HG03565 (cell line): Measurements from ENCODE around the gene OR2K2.
"Not testable (repeated sequence)": the region's sequence is repeated elsewhere in the genome, so short reads cannot be mapped to it uniquely, and the experiment has no call there.

ENCODE experiments used
- ATAC-seq: cut with Tn5 transposase; IDR thresholded peaks from one replicate; pipeline ENCODE4 v1.9.1; 2021; ENCODE audit warnings: mild to moderate bottlenecking, moderate library complexity; ENCODE audit not compliant: unreplicated experiment

OR2K2 gene, protein sequence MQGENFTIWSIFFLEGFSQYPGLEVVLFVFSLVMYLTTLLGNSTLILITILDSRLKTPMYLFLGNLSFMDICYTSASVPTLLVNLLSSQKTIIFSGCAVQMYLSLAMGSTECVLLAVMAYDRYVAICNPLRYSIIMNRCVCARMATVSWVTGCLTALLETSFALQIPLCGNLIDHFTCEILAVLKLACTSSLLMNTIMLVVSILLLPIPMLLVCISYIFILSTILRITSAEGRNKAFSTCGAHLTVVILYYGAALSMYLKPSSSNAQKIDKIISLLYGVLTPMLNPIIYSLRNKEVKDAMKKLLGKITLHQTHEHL

GRCh38 chr9:111330124-111330523 lies at the start of gene OR2K2:
Gene OR2K2, minus strand, starts transcription at chr9:111330224. Its CDS starts 1,791 bp downstream, at chr9:111328433.
- ATAC-seq, result no peak

DNA sequence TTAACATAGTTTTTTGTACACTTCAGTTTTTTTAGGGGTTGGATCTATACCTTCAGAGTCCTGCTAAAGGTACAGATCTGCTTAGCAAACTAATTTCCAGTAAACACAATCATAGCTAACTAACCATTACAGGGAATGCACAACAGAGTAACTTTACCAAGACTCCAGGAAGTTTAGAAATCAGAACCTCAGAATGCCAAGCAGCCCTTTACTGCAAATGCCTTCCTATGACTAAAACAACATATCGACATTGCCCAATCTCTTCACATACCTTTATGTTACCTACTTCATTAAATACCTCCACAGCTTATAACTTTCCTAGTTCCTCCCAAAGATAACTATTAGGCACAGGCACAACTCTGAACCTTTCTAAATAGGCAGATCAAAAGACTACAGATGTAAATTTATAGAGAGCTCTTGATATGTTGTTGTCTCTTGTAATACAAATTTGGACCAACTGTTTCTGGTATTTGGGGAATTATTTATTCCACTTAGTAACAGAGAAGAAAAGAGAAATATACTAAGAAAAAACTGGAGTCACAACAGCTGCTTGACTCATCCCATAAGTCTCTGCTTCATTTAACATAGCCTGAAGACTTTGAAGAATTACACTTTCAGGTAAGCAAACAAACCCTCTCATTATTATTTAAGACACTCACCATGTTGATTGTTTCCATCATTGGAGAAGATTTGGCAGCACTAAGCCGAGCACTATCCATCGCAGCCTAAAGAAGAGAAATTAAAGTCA lies 46.0 kb upstream of the OR2K2 start:
- ATAC-seq, result no peak

DNA sequence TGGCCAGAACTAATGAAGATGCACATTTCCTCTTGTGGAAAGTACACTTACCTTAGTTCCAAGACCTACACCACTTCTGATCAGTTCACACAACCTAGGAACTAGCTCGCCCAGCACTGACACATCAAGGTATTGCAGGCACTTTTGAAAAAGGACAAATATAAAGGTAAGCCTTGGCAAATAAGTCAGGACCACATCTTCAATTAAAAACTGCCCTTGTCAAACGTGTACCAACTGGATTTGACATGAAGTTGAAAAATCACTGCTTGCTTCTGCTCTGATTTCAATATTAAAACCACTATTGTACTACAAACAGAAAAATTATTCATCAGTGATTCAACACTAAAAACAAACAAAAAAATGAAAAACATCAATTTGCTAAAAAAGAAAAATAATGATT lies 45.0 kb upstream of the OR2K2 start:
- no peak for ATAC-seq

GRCh38 chr9:111372297-111372696 lies 42.3 kb upstream of the OR2K2 start:
- no peak for ATAC-seq

- ATAC-seq, result no peak
These were observed 37.0 kb upstream of the OR2K2 start for GRCh38 chr9:111366978-111367377.

DNA sequence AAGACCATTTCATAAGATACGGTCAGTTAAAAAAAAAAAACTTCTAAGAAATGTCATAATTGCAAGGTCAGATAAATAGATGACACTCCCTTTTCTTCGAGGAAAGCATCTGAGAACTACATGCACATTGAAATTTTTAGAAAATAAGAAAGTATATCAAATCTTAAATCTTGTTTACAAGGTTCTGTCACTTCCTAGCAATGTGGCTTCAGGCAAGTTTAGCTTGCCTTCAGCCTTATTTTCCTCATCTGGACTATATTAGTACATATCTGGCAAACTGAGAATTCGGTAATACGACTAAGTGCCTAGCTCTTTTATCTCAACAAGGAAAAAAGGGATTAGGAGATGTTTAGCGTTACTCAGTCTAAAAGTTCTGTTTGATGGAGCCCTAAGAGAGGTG lies 32.5 kb upstream of the OR2K2 start:
- no peak for ATAC-seq

GRCh38 chr9:111360881-111361280 lies 30.9 kb upstream of the OR2K2 start:
- ATAC-seq, result no peak

GRCh38 chr9:111356481-111357244 lies 26.6 kb upstream of the OR2K2 start:
- no peak for ATAC-seq

GRCh38 chr9:111352545-111352944 lies 22.5 kb upstream of the OR2K2 start:
- no peak for ATAC-seq

DNA sequence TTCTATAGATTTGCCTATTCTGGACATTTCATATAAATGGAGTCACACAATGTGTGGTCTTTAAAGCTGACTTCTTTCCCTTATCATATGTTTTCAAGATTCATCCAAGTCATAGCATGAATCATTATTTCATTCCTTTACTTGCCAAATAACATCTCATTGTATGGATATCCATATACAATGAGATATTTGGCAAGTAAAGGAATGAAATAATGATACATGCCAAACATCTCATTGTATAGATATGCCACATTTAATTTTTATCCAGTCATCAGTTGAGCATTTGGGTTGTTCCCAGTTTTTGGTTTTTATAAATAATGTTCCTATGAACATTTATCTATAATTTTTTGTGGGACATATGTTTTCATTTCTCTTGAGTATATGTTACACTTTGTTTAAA lies 20.5 kb upstream of the OR2K2 start:
- no peak for ATAC-seq

GRCh38 chr9:111349766-111350165 lies 19.7 kb upstream of the OR2K2 start:
- ATAC-seq, result no peak

- ATAC-seq, result no peak
These were observed 18.8 kb upstream of the OR2K2 start for GRCh38 chr9:111348821-111349271.

- ATAC-seq, result not testable (repeated sequence)
These were observed 4.4 kb upstream of the OR2K2 start for GRCh38 chr9:111334318-111334863.

- ATAC-seq, result no peak
These were observed 9.4 kb downstream of the OR2K2 start for GRCh38 chr9:111320631-111321030.

- no peak for ATAC-seq
These were observed 13.2 kb downstream of the OR2K2 start for GRCh38 chr9:111316796-111317195.

DNA sequence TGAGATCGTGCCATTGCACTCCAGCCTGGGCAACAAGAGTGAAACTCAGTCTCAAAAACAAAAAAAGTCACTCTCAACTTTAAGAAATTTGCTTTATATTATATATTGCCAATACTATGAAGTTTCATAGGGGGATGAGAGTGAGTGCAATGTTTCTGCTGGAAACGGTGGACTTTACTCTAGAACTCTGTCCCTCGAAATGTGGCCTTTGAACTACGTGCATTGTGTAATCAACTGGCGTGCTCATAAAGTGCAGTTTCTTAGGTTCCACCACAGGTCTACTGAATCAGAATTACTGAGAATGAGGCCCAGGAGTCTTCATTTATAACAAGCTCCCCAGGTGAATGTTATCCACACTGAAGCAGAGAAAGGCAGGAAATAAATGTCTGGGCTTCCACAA lies 24.1 kb downstream of the OR2K2 start:
- no peak for ATAC-seq

- not testable (repeated sequence) for ATAC-seq
These were observed 26.0 kb downstream of the OR2K2 start for GRCh38 chr9:111304000-111304399.

- no peak for ATAC-seq
These were observed 28.8 kb downstream of the OR2K2 start for GRCh38 chr9:111301195-111301594.

DNA sequence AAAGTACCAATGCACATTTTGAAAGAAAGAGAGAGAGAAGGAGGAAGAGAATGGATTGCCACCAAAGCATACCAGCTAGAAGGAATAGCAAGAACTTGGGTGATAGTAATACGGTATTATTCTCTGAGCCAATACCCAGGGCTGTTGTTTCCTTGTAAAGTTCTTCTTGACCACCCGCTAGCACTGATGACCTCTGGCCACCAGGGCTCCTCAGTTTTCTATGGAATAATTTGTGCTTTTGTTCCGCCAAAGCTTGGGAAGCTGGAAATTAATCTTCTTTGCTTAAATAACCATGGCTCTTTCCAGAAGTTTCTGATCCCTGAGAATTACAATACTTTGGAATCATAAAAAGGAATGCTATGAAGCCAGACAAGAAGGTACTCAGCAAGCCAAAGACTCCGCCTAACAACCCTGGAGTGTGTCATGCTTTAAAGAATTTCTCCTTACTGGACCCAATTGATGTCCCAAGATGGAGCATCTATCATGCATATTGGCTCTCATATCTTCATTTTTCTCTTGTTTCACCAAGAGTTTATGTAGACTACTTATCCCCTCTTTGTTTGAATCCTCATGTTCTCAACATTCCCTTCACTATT lies 29.8 kb downstream of the OR2K2 start:
- ATAC-seq, result no peak

DNA sequence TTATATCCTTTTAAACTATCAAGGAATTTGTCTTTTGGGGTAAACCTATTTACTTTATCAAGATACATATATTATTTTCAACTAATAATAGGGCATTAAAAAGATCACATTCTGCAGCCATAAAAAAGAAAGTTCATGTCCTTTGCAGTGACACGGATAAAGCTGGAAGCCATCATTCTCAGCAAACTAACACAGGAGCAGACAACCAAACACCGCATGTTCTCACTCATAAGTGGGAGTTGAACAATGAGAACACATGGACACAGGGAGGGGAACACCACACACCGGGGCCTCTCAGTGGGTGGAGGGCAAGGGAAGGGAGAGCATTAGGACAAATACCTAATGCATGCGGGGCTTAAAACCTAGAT lies 30.4 kb downstream of the OR2K2 start:
- not testable (repeated sequence) for ATAC-seq
